Keratinocyte (primary cell): ENCODE measurements around the gene SLC29A1. TPM values are rescaled to one million over a fixed set of nuclear protein-coding genes. Genes with fewer than 3 reads are reported as not detected.
"Not testable (repeated sequence)": the region's sequence is repeated elsewhere in the genome, so short reads cannot be mapped to it uniquely, and the experiment has no call there.

Experiments
- DNase-seq: peaks from one replicate; pipeline ENCODE4 v3.0.0-alpha.2; 2011; ENCODE audit warnings: low read depth, missing footprints, low spot score
- FAIRE-seq: peaks from 2 replicates; lab custom pipeline; 2011; peaks lifted over from hg19 to GRCh38; lab: Jason Lieb, UNC
- H2AFZ ChIP-seq: 2 replicates; pipeline ENCODE4 v1.6.0; 2012; ENCODE audit warnings: low read length, control low read depth, inconsistent platforms; ENCODE audit not compliant: control insufficient read depth
- H3K27ac ChIP-seq: 2 replicates; pipeline ENCODE4 v1.5.1; 2011; ENCODE audit warnings: low read length; ENCODE audit not compliant: control insufficient read depth, insufficient read depth
- H3K27me3 ChIP-seq: 3 replicates; pipeline ENCODE4 v1.6.0; 2011; ENCODE audit warnings: low read length; ENCODE audit not compliant: control insufficient read depth, insufficient read depth; ENCODE audit errors: extremely low read depth
- H3K36me3 ChIP-seq, 2 experiments: 2 replicates in 1 of 2; 3 replicates in 1 of 2; pipeline ENCODE4 v1.5.1; 2011; ENCODE audit warnings: low read length in 2 of 2, mild to moderate bottlenecking in 1 of 2; ENCODE audit not compliant: control insufficient read depth in 2 of 2, insufficient read depth in 2 of 2; ENCODE audit errors: extremely low read depth in 1 of 2
- H3K4me1 ChIP-seq: 3 replicates; pipeline ENCODE4 v1.5.1; 2011; ENCODE audit warnings: low read length; ENCODE audit not compliant: control insufficient read depth, insufficient read depth; ENCODE audit errors: extremely low read depth
- H3K4me2 ChIP-seq: 3 replicates; pipeline ENCODE4 v1.6.0; 2011; ENCODE audit warnings: low read depth, low read length; ENCODE audit not compliant: control insufficient read depth, insufficient read depth; ENCODE audit errors: extremely low read depth
- H3K4me3 ChIP-seq, 3 experiments: fragments of 200-600 bp in 1 of 3; sonication (generic) in 1 of 3; 2 replicates in 2 of 3; 3 replicates in 1 of 3; pipeline ENCODE4 v1.5.1; 2011 to 2016; ENCODE audit warnings: low read length in 3 of 3, mild to moderate bottlenecking in 3 of 3, control low read depth in 2 of 3, inconsistent platforms in 1 of 3, low read depth in 1 of 3, mixed read lengths in 1 of 3, mixed run types in 1 of 3, moderate library complexity in 1 of 3; ENCODE audit not compliant: control insufficient read depth in 2 of 3, insufficient read depth in 2 of 3; ENCODE audit errors: extremely low read depth in 1 of 3
- H3K79me2 ChIP-seq: 2 replicates; pipeline ENCODE4 v1.6.0; 2012; ENCODE audit warnings: low read length; ENCODE audit not compliant: control insufficient read depth, insufficient read depth
- H3K9ac ChIP-seq: 3 replicates; pipeline ENCODE4 v1.6.0; 2011; ENCODE audit warnings: low read length; ENCODE audit not compliant: control insufficient read depth, insufficient read depth; ENCODE audit errors: extremely low read depth
- H3K9me1 ChIP-seq: 3 replicates; pipeline ENCODE4 v1.6.0; 2011; ENCODE audit warnings: low read length; ENCODE audit not compliant: control insufficient read depth, insufficient read depth; ENCODE audit errors: extremely low read depth
- H3K9me3 ChIP-seq: 2 replicates; pipeline ENCODE4 v1.5.1; 2012; ENCODE audit warnings: low read depth, low read length; ENCODE audit not compliant: control insufficient read depth
- H4K20me1 ChIP-seq: 3 replicates; pipeline ENCODE4 v1.6.0; 2011; ENCODE audit warnings: low read length; ENCODE audit not compliant: control insufficient read depth, insufficient read depth; ENCODE audit errors: extremely low read depth
- CTCF ChIP-seq, 3 experiments: IDR thresholded peaks in 1 of 3; conservative IDR thresholded peaks in 1 of 3; optimal IDR thresholded peaks in 1 of 3; 2 replicates in 2 of 3; 3 replicates in 1 of 3; pipeline versions ENCODE3 to v1.5.1; 2011; ENCODE audit warnings: low read length in 3 of 3, mild to moderate bottlenecking in 3 of 3, moderate library complexity in 2 of 3, control low read depth in 1 of 3, inconsistent platforms in 1 of 3; ENCODE audit not compliant: insufficient read depth in 2 of 3; ENCODE audit errors: extremely low read depth in 1 of 3
- EZH2 ChIP-seq: IDR thresholded peaks from one replicate; pipeline ENCODE4 v1.6.1; 2012; ENCODE audit warnings: inconsistent platforms, mild to moderate bottlenecking, low read length, moderate library complexity
- dilution Hi-C: fragments of 300-500 bp; cut with MboI; formaldehyde crosslinking; loops from one replicate; pipeline ENCODE4 v1.7.0; 2020; ENCODE audit warnings: low sequenced_read_pairs; ENCODE audit not compliant: extremely low pct_ligation_motif_present
- polyA plus RNA-seq, 5 experiments: library from polyadenylated mRNA; depleted of rRNA in 3 of 5; stranded (reverse) in 3 of 5; stranded (forward) in 1 of 5; unstranded in 1 of 5; fragments of >200 nt; gene quantifications; 1 replicate in 1 of 5; 2 replicates in 3 of 5; 3 replicates in 1 of 5; pipeline versions ENCODE4 v1.2.1 to v1.2.3, GENCODE V29; 2011 to 2012; ENCODE audit warnings: missing spikeins in 2 of 5, low read depth in 1 of 5, low replicate concordance in 1 of 5

The SLC29A1 gene
- polyA plus RNA-seq, 1 donor (not counting 4 experiments of a cell fraction or from before 2014, with no cell fraction given), result 51.0 TPM

GRCh38 chr6:44183783-44184182 lies 39.6 kb upstream of the SLC29A1 start:
- peaks cover 1% of the 10 kb centered on the region for H3K4me1 ChIP-seq
- no peak overlapping the region for H3K4me2 ChIP-seq
- H2AFZ ChIP-seq, result no peak overlapping the region
- no peak overlapping the region for H3K27ac ChIP-seq
- no peaks in the 10 kb centered on the region for H3K79me2 ChIP-seq
- no peaks in the 10 kb centered on the region for H4K20me1 ChIP-seq
- dilution Hi-C loops, result no loop called here
- H3K36me3 ChIP-seq, result no peaks in the 10 kb centered on the region
- DNase-seq (no peak), FAIRE-seq (no peak)
- no peak overlapping the region for H3K4me3 ChIP-seq
- no peak overlapping the region for H3K9ac ChIP-seq
- no peaks in the 10 kb centered on the region for H3K27me3 ChIP-seq
- no peaks in the 10 kb centered on the region for H3K9me1 ChIP-seq
- H3K9me3 ChIP-seq, result no peaks in the 10 kb centered on the region
- TF ChIP-seq CTCF (optimal IDR thresholded peaks at IDR 0.05 in 1 of 3, IDR thresholded peaks at IDR 0.05 in 1 of 3, conservative IDR thresholded peaks at IDR 0.05 in 1 of 3; ENCODE audit: extremely low read depth in 1 of 3, insufficient read depth in 2 of 3, low read length in 3 of 3) (no peak), EZH2 (no peak)

GRCh38 chr6:44185356-44185755 lies 38.0 kb upstream of the SLC29A1 start:
- H3K4me3 ChIP-seq, H3K4me1 ChIP-seq, H4K20me1 ChIP-seq, H3K27ac ChIP-seq, H2AFZ ChIP-seq, DNase-seq, H3K36me3 ChIP-seq, H3K9me3 ChIP-seq, FAIRE-seq, H3K27me3 ChIP-seq, dilution Hi-C loops, H3K9me1 ChIP-seq, H3K79me2 ChIP-seq, H3K9ac ChIP-seq, H3K4me2 ChIP-seq: not testable (repeated sequence)

- H3K9me3 ChIP-seq, result no peaks in the 10 kb centered on the region
- H3K4me3 ChIP-seq, result no peak overlapping the region
- dilution Hi-C loops, result no loop called here
- no peak overlapping the region for H2AFZ ChIP-seq
- H3K4me1 ChIP-seq, result no peaks in the 10 kb centered on the region
- H3K27ac ChIP-seq, result no peak overlapping the region
- no peak overlapping the region for H3K4me2 ChIP-seq
- no peaks in the 10 kb centered on the region for H3K36me3 ChIP-seq
- TF ChIP-seq CTCF (optimal IDR thresholded peaks at IDR 0.05 in 1 of 3, IDR thresholded peaks at IDR 0.05 in 1 of 3, conservative IDR thresholded peaks at IDR 0.05 in 1 of 3; ENCODE audit: extremely low read depth in 1 of 3, insufficient read depth in 2 of 3, low read length in 3 of 3) (no peak), EZH2 (no peak)
- H3K27me3 ChIP-seq, result no peaks in the 10 kb centered on the region
- no peak for FAIRE-seq
- DNase-seq, result no peak
- H3K9me1 ChIP-seq, result no peaks in the 10 kb centered on the region
- no peaks in the 10 kb centered on the region for H3K79me2 ChIP-seq
- H3K9ac ChIP-seq, result no peak overlapping the region
- H4K20me1 ChIP-seq, result no peaks in the 10 kb centered on the region
Measured at GRCh38 chr6:44185953-44186634, 37.3 kb upstream of the SLC29A1 start.
